ENCODE measurements around the gene MARS1.

Gene MARS1

DNA sequence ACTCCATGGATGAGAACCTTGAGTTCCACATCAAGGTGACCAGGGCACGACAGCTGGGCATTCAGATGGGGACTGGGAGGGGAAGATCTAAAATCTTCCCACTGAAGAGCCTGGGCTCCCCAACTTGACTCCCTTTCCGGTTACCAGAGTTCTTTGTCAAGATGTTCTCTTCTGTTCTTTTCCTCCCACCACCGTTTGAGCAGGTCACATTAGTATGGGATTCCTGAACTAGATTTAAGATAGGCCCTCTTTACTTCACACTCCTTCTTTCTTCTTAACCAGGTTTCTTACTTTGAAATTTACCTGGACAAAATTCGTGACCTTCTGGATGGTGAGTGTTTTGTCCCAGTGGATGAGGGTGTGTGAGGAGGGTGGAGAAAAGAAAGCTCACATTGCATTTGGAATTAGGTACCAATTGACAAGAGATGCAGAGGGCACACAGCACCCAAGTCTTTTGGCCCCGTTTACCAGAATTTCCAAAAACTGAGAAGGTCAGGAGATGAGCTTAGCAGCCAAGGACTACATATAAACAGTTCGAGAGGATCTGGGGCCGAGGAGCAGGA lies 76.4 kb downstream of the MARS1 start:
- no peak for DNase-seq (ENCODE audit: low read depth, low spot score)
- TF ChIP-seq, protein P1, sequence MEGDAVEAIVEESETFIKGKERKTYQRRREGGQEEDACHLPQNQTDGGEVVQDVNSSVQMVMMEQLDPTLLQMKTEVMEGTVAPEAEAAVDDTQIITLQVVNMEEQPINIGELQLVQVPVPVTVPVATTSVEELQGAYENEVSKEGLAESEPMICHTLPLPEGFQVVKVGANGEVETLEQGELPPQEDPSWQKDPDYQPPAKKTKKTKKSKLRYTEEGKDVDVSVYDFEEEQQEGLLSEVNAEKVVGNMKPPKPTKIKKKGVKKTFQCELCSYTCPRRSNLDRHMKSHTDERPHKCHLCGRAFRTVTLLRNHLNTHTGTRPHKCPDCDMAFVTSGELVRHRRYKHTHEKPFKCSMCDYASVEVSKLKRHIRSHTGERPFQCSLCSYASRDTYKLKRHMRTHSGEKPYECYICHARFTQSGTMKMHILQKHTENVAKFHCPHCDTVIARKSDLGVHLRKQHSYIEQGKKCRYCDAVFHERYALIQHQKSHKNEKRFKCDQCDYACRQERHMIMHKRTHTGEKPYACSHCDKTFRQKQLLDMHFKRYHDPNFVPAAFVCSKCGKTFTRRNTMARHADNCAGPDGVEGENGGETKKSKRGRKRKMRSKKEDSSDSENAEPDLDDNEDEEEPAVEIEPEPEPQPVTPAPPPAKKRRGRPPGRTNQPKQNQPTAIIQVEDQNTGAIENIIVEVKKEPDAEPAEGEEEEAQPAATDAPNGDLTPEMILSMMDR (IDR thresholded peaks at IDR 0.05; ENCODE audit: low read depth, low read length): no peak
- in situ Hi-C loops (cut with HindIII; ENCODE audit: low sequenced_read_pairs): no loop called here

More for the DNA sequence above, 76.4 kb downstream of the MARS1 start:
- H3K4me3 ChIP-seq (ENCODE audit: low read depth, low read length): no peak overlapping the region

Measured in astrocyte of the spinal cord (primary cell).